Neuronal stem cell (in vitro differentiated cells): ENCODE results near the gene SPPL2C.
A peak's percentile ranks its signal among the peaks of the same experiment; 100 is the strongest.
"Not testable (repeated sequence)": the region's sequence is repeated elsewhere in the genome, so short reads cannot be mapped to it uniquely, and the experiment has no call there.

ENCODE experiments used
- DNase-seq: peaks from one replicate; pipeline ENCODE4 v3.0.0-alpha.2; 2013; ENCODE audit warnings: low spot score
- H2AFZ ChIP-seq: one replicate; pipeline ENCODE4 v1.6.1; 2013; ENCODE audit warnings: mild to moderate bottlenecking, low read length, inconsistent platforms
- H2AK5ac ChIP-seq: 2 replicates; pipeline ENCODE4 v1.6.1; 2013; ENCODE audit warnings: low read depth, mild to moderate bottlenecking, inconsistent platforms, low read length, moderate library complexity, mixed read lengths
- H2BK120ac ChIP-seq: 2 replicates; pipeline ENCODE4 v1.6.1; 2013; ENCODE audit warnings: low read depth, mild to moderate bottlenecking, inconsistent platforms, low read length, moderate library complexity, mixed read lengths
- H2BK12ac ChIP-seq: one replicate; pipeline ENCODE4 v1.6.1; 2013; ENCODE audit warnings: low read length, inconsistent platforms
- H2BK15ac ChIP-seq: 2 replicates; pipeline ENCODE4 v1.6.1; 2013; ENCODE audit warnings: mild to moderate bottlenecking, low read length, inconsistent platforms, mixed read lengths
- H2BK5ac ChIP-seq: one replicate; pipeline ENCODE4 v1.6.1; 2013; ENCODE audit warnings: inconsistent platforms, mild to moderate bottlenecking, low read length, moderate library complexity
- H3K14ac ChIP-seq: one replicate; pipeline ENCODE4 v1.6.1; 2013; ENCODE audit warnings: low read length, inconsistent platforms
- H3K18ac ChIP-seq: 2 replicates; pipeline ENCODE4 v1.6.1; 2013; ENCODE audit warnings: low read length, inconsistent platforms
- H3K23ac ChIP-seq: 2 replicates; pipeline ENCODE4 v1.6.1; 2013; ENCODE audit warnings: low read depth, mild to moderate bottlenecking, mixed read lengths, low read length, inconsistent platforms; ENCODE audit not compliant: poor library complexity
- H3K27ac ChIP-seq: replicated peaks from 3 replicates; pipeline ENCODE4 v1.5.1; 2013; ENCODE audit warnings: low read length, inconsistent platforms
- H3K27me3 ChIP-seq, 3 experiments: 2 replicates each; pipeline ENCODE4 v1.6.1; 2013; ENCODE audit warnings: low read length in 3 of 3, mild to moderate bottlenecking in 2 of 3, inconsistent platforms in 1 of 3, low read depth in 1 of 3, mixed read lengths in 1 of 3, moderate library complexity in 1 of 3; ENCODE audit not compliant: control insufficient read depth in 3 of 3, insufficient read depth in 3 of 3
- H3K36me3 ChIP-seq, 2 donors: replicated peaks in 1 of 2; 2 replicates each; pipeline ENCODE4 v1.6.1; 2013; ENCODE audit warnings: low read length in 2 of 2; ENCODE audit not compliant: control insufficient read depth in 2 of 2, insufficient read depth in 2 of 2
- H3K4ac ChIP-seq: 2 replicates; pipeline ENCODE4 v1.6.1; 2013; ENCODE audit warnings: inconsistent platforms, mild to moderate bottlenecking, low read length, moderate library complexity
- H3K4me1 ChIP-seq, 2 donors: 1 replicate in 1 of 2; 2 replicates in 1 of 2; pipeline ENCODE4 v1.6.1; 2013; ENCODE audit warnings: low read length in 2 of 2, low read depth in 1 of 2; ENCODE audit not compliant: control insufficient read depth in 2 of 2, insufficient read depth in 1 of 2
- H3K4me2 ChIP-seq: one replicate; pipeline ENCODE4 v1.6.1; 2013; ENCODE audit warnings: mild to moderate bottlenecking, low read length, inconsistent platforms; ENCODE audit not compliant: insufficient read depth, poor library complexity, severe bottlenecking
- H3K4me3 ChIP-seq, 2 donors: 2 replicates each; pipeline ENCODE4 v1.5.1; 2013; ENCODE audit warnings: low read length in 2 of 2, mild to moderate bottlenecking in 2 of 2, inconsistent platforms in 1 of 2, moderate library complexity in 1 of 2
- H3K79me1 ChIP-seq: one replicate; pipeline ENCODE4 v1.6.1; 2013; ENCODE audit warnings: low read depth, mild to moderate bottlenecking, inconsistent platforms, low read length, moderate library complexity
- H3K9ac ChIP-seq: one replicate; pipeline ENCODE4 v1.6.1; 2013; ENCODE audit warnings: mild to moderate bottlenecking, low read depth, low read length, inconsistent platforms; ENCODE audit not compliant: poor library complexity
- H3K9me3 ChIP-seq, 2 donors: replicated peaks in 1 of 2; 2 replicates each; pipeline versions ENCODE3 to v1.6.1; 2013; ENCODE audit warnings: low read length in 2 of 2, mild to moderate bottlenecking in 2 of 2, inconsistent platforms in 1 of 2, low read depth in 1 of 2, mixed read lengths in 1 of 2, moderate library complexity in 1 of 2; ENCODE audit not compliant: control insufficient read depth in 2 of 2, insufficient read depth in 1 of 2
- H4K8ac ChIP-seq: one replicate; pipeline ENCODE4 v1.6.1; 2013; ENCODE audit warnings: low read depth, mild to moderate bottlenecking, inconsistent platforms, low read length, moderate library complexity
- H4K91ac ChIP-seq: one replicate; pipeline ENCODE4 v1.6.1; 2013; ENCODE audit warnings: low read length, low read depth, mild to moderate bottlenecking, inconsistent platforms; ENCODE audit not compliant: poor library complexity
- WGBS, 2 donors: extraction: QIAGEN DNeasy Blood & Tissue Kit; methylation state at CpG; one replicate each; pipeline ENCODE4 v1.1.7; 2013; ENCODE audit warnings: missing lambda C conversion rate in 2 of 2, mixed read lengths in 1 of 2; ENCODE audit not compliant: insufficient read length in 2 of 2, insufficient replicate concordance in 1 of 2; ENCODE audit errors: extremely low coverage in 2 of 2; 5-methylcytosine and 5-hydroxymethylcytosine counted together

SPPL2C gene

GRCh38 chr17:45855691-45856336 lies 11.1 kb downstream of the SPPL2C start:
- no peak overlapping the region for H3K27ac ChIP-seq
- H3K9ac ChIP-seq: no peak overlapping the region
- no peak overlapping the region for H3K14ac ChIP-seq
- H2BK120ac ChIP-seq: no peak overlapping the region
- peaks cover 0 to 2% of the 10 kb centered on the region in 2 donors for H3K4me1 ChIP-seq
- no peak overlapping the region for H3K4me3 ChIP-seq
- no peak overlapping the region for H4K91ac ChIP-seq
- no peak overlapping the region for H2BK15ac ChIP-seq
- H2BK5ac ChIP-seq: no peak overlapping the region
- no peak overlapping the region for H3K23ac ChIP-seq
- H3K4ac ChIP-seq: no peak overlapping the region
- no peak overlapping the region for H4K8ac ChIP-seq
- no peak overlapping the region for H2BK12ac ChIP-seq
- no peak overlapping the region for H2AK5ac ChIP-seq
- H3K4me2 ChIP-seq: no peak overlapping the region
- no peak overlapping the region for H2AFZ ChIP-seq
- H3K36me3 ChIP-seq: no peaks in the 10 kb centered on the region
- no peak for DNase-seq
- no peaks in the 10 kb centered on the region for H3K79me1 ChIP-seq
- no CpG with 5 or more reads among the region's 2 CpGs for WGBS, 2 donors
- H3K27me3 ChIP-seq: peaks cover 0 to 5% (median 0%) of the 10 kb centered on the region in 3 experiments
- H3K18ac ChIP-seq: no peak overlapping the region
- H3K9me3 ChIP-seq: no peaks in the 10 kb centered on the region

DNA sequence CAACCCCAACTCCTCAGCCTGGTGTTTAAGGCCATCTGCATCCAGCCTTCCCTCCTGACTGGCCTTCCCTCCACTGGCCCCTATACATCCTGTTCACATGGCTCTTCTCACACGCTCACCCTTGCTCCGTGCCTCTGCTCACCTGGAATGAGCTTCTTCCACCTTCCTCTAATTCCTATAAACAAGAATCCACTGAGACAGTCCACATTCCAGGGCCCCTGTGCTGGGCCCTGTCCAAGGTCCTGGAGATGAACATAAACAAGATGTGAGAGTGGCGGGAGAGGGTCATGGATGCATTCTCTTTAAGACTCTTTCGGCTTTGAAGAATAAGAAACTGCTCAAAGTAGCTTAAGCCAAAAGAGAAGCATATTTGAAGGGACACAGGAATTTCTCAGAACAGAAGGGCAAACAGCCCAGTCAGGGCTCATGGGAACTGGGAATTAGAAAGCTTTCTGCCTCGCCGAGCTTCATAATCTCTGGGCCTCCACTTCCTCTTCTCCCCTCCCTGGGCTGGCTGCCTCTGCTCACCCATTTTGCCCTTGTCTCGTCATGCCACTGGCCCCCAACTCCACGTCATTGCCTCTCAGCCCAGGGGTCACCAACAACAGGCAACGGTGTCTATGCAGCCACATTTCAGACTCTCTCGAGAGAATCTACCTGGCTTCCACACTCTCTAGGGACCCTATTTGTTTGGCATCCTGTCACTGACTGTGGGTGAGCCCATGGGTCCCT lies 13.5 kb downstream of the SPPL2C start:
- H3K14ac ChIP-seq: no peak overlapping the region
- peaks cover 0 to 2% of the 10 kb centered on the region in 2 donors for H3K4me1 ChIP-seq
- H2BK15ac ChIP-seq: no peak overlapping the region
- no CpG with 5 or more reads among the region's 10 CpGs for WGBS, 2 donors
- H2BK12ac ChIP-seq: no peak overlapping the region
- DNase-seq: peak; percentile 67
- H3K18ac ChIP-seq: no peak overlapping the region
- no peaks in the 10 kb centered on the region for H3K36me3 ChIP-seq
- no peak overlapping the region for H3K4me3 ChIP-seq
- H3K27me3 ChIP-seq: no peaks in the 10 kb centered on the region
- no peaks in the 10 kb centered on the region for H3K79me1 ChIP-seq
- H3K4me2 ChIP-seq: no peak overlapping the region
- peak overlapping the region; percentile 0 for H3K23ac ChIP-seq
- H3K27ac ChIP-seq: no peak overlapping the region
- no peak overlapping the region for H2AFZ ChIP-seq
- H2BK120ac ChIP-seq: no peak overlapping the region
- no peak overlapping the region for H3K4ac ChIP-seq
- H4K91ac ChIP-seq: no peak overlapping the region
- H4K8ac ChIP-seq: no peak overlapping the region
- no peaks in the 10 kb centered on the region for H3K9me3 ChIP-seq
- no peak overlapping the region for H2AK5ac ChIP-seq
- no peak overlapping the region for H3K9ac ChIP-seq
- no peak overlapping the region for H2BK5ac ChIP-seq

- no peak for DNase-seq
- H3K9ac ChIP-seq: no peak overlapping the region
- H3K14ac ChIP-seq: no peak overlapping the region
- H3K4me3 ChIP-seq: no peak overlapping the region
- H3K36me3 ChIP-seq: no peaks in the 10 kb centered on the region
- no peaks in the 10 kb centered on the region for H3K9me3 ChIP-seq
- no peak overlapping the region for H4K91ac ChIP-seq
- H3K27ac ChIP-seq: no peak overlapping the region
- no peak overlapping the region for H3K23ac ChIP-seq
- H2BK12ac ChIP-seq: no peak overlapping the region
- no peak overlapping the region for H3K18ac ChIP-seq
- H3K27me3 ChIP-seq: peaks cover 0 to 14% (median 0%) of the 10 kb centered on the region in 3 experiments
- H2AFZ ChIP-seq: no peak overlapping the region
- H3K4ac ChIP-seq: no peak overlapping the region
- no peak overlapping the region for H2AK5ac ChIP-seq
- no peak overlapping the region for H3K4me2 ChIP-seq
- H2BK5ac ChIP-seq: no peak overlapping the region
- H2BK15ac ChIP-seq: no peak overlapping the region
- no peaks in the 10 kb centered on the region for H3K79me1 ChIP-seq
- H3K4me1 ChIP-seq: peaks cover 0 to 2% of the 10 kb centered on the region in 2 donors
- no peak overlapping the region for H2BK120ac ChIP-seq
- no CpG with 5 or more reads among the region's 7 CpGs for WGBS, 2 donors
- H4K8ac ChIP-seq: no peak overlapping the region
Observed at GRCh38 chr17:45861165-45861564, 16.5 kb downstream of the SPPL2C start.

DNA sequence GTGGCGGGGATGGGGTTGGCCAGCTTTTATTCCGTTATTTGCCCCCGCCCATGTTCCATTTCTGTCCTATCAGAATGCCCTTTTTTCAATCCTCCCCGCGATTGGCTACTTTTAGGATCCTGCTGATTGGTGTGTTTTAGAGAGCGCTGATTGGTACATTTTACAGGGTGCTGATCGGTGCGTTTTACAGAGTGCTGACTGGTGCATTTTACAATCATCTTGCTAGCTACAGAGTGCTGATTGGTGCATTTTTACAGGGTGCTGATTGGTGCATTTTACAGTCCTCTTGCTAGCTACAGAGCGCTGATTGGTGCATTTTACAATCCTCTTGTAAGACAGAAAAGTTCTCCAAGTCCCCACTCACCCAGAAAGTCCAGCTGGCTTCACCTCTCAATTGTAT lies 17.4 kb downstream of the SPPL2C start:
- H4K91ac ChIP-seq, H3K18ac ChIP-seq, H3K23ac ChIP-seq, H3K9me3 ChIP-seq, H2BK120ac ChIP-seq, H2BK5ac ChIP-seq, H4K8ac ChIP-seq, H3K4me3 ChIP-seq, H3K4me2 ChIP-seq, H3K4me1 ChIP-seq, H2AK5ac ChIP-seq, H2BK12ac ChIP-seq, H3K27ac ChIP-seq, H3K4ac ChIP-seq, H3K36me3 ChIP-seq, H2AFZ ChIP-seq, H3K79me1 ChIP-seq, H2BK15ac ChIP-seq, H3K9ac ChIP-seq, H3K14ac ChIP-seq, DNase-seq: not testable (repeated sequence)
- WGBS, 2 donors: no CpG with 5 or more reads among the region's 9 CpGs
- H3K27me3 ChIP-seq: peaks cover 0 to 14% (median 0%) of the 10 kb centered on the region in 3 experiments
